ENCODE results near the gene UVSSA.

DNA sequence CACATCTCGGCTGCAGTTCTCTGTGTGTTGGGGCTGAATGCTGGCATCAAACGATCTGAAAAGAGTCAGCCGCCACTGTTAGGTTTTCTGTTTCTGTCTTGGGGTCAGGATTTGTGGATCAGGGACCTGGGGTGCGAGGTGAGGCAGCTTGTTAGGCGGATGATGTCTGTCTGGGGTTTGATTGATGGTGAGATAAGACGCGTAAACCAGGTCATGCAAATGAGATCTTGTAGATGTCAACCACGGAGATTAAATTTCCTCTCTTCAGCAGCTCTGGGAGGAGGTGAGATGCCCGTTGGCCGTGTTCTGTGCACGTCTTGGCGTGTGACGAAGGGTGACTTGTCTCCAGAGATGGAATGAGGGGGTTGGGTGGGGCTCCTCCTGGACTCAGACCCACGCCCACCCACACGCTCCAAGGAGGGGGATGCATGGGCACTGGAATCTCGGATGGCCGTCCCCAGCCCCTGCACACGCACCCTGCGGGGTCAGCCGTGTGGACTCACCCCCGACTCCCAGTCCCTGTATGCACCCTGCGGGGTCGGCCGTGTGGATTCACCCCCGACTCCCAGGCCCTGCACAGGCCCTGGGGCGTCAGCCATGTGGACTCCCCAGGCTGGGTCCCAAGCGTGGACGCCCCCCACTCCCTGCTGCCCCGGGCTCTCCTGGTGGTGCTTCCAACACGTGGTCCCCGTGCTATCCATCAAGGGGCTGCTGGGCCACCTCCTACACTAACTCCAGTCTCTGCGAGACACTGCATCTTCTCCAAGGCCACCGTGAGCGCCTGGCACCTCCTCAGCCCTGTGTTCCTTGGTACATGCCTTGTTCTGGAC, 16.0 kb upstream of the UVSSA start:
- TF ChIP-seq, protein P1, sequence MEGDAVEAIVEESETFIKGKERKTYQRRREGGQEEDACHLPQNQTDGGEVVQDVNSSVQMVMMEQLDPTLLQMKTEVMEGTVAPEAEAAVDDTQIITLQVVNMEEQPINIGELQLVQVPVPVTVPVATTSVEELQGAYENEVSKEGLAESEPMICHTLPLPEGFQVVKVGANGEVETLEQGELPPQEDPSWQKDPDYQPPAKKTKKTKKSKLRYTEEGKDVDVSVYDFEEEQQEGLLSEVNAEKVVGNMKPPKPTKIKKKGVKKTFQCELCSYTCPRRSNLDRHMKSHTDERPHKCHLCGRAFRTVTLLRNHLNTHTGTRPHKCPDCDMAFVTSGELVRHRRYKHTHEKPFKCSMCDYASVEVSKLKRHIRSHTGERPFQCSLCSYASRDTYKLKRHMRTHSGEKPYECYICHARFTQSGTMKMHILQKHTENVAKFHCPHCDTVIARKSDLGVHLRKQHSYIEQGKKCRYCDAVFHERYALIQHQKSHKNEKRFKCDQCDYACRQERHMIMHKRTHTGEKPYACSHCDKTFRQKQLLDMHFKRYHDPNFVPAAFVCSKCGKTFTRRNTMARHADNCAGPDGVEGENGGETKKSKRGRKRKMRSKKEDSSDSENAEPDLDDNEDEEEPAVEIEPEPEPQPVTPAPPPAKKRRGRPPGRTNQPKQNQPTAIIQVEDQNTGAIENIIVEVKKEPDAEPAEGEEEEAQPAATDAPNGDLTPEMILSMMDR (IDR thresholded peaks at IDR 0.05): no peak
- no peak for TF ChIP-seq ZFX (IDR thresholded peaks at IDR 0.05; ENCODE audit: borderline replicate concordance)
